ENCODE results near the gene ZNF559. TPM values are rescaled to one million over a fixed set of nuclear protein-coding genes. Genes with fewer than 3 reads are reported as not detected.
A peak's percentile ranks its signal among the peaks of the same experiment; 100 is the strongest.

ZNF559 gene
- total RNA-seq, 1 experiment from 2014 or later = 21.4 TPM

- no peak for DNase-seq (ENCODE audit: low read depth)
Measured at GRCh38 chr19:9353011-9353410, 29.0 kb downstream of the ZNF559 start.

GRCh38 chr19:9354651-9355050, 30.7 kb downstream of the ZNF559 start:
- no peak for DNase-seq (ENCODE audit: low read depth)

- DNase-seq (ENCODE audit: low read depth) = peak; percentile 62
Measured at GRCh38 chr19:9362905-9363304, 38.9 kb downstream of the ZNF559 start, which contains the start of gene ZNF177. TSS of gene ZNF177 (plus strand) at chr19:9363013. CDS start at chr19:9378312, 15,299 bp downstream.

GRCh38 chr19:9370738-9371619, 47.0 kb downstream of the ZNF559 start:
- DNase-seq (ENCODE audit: low read depth) = no peak

- no peak for DNase-seq (ENCODE audit: low read depth)
Measured at GRCh38 chr19:9381361-9381785, 57.4 kb downstream of the ZNF559 start.

Other genes starting within 250 kb of the ZNF559 start
- not detected in 2 replicates for gene OR1M1, start 237.1 kb upstream of the ZNF559 start, total RNA-seq (2014; rRNA removed; shearing (Covaris generic))
- not detected in 2 replicates for gene OR7G2, start 216.7 kb upstream of the ZNF559 start, total RNA-seq (2014; rRNA removed; shearing (Covaris generic))
- not detected in 2 replicates for gene OR7G1, start 208.4 kb upstream of the ZNF559 start, total RNA-seq (2014; rRNA removed; shearing (Covaris generic))
- gene OR7G3, start 197.2 kb upstream of the ZNF559 start, total RNA-seq (2014; rRNA removed; shearing (Covaris generic)) = not detected in 2 replicates
- gene ZNF317, start 183.8 kb upstream of the ZNF559 start, total RNA-seq (2014; rRNA removed; shearing (Covaris generic)) = 14.0 and 15.3 TPM in 2 replicates
- gene OR7D2, start 145.2 kb upstream of the ZNF559 start, total RNA-seq (2014; rRNA removed; shearing (Covaris generic)) = not detected in 2 replicates
- gene OR7D4, start 104.6 kb upstream of the ZNF559 start, total RNA-seq (2014; rRNA removed; shearing (Covaris generic)) = not detected in 2 replicates
- not detected in 2 replicates for gene OR7E24, start 73.2 kb upstream of the ZNF559 start, total RNA-seq (2014; rRNA removed; shearing (Covaris generic))
- 10.1 and 11.7 TPM in 2 replicates for gene ZNF699, start 14.3 kb upstream of the ZNF559 start, total RNA-seq (2014; rRNA removed; shearing (Covaris generic))
- 2.5 and 3.1 TPM in 2 replicates for gene ZNF177, start 38.8 kb downstream of the ZNF559 start, total RNA-seq (2014; rRNA removed; shearing (Covaris generic))
- gene ZNF266, start 111.4 kb downstream of the ZNF559 start, total RNA-seq (2014; rRNA removed; shearing (Covaris generic)) = 10.8 and 11.5 TPM in 2 replicates
- 3.1 and 4.2 TPM in 2 replicates for gene ZNF560, start 174.4 kb downstream of the ZNF559 start, total RNA-seq (2014; rRNA removed; shearing (Covaris generic))
- gene ZNF426, start 214.5 kb downstream of the ZNF559 start, total RNA-seq (2014; rRNA removed; shearing (Covaris generic)) = 8.5 and 13.8 TPM in 2 replicates